Keratinocyte (primary cell): Measurements from ENCODE around the gene CGREF1. TPM values are rescaled to one million over a fixed set of nuclear protein-coding genes. Genes with fewer than 3 reads are reported as not detected.

ENCODE experiments used
- DNase-seq: peaks from one replicate; pipeline ENCODE4 v3.0.0-alpha.2; 2011; ENCODE audit warnings: low read depth, missing footprints, low spot score
- FAIRE-seq: peaks from 2 replicates; lab custom pipeline; 2011; peaks lifted over from hg19 to GRCh38; lab: Jason Lieb, UNC
- H2AFZ ChIP-seq: 2 replicates; pipeline ENCODE4 v1.6.0; 2012; ENCODE audit warnings: low read length, control low read depth, inconsistent platforms; ENCODE audit not compliant: control insufficient read depth
- H3K27ac ChIP-seq: 2 replicates; pipeline ENCODE4 v1.5.1; 2011; ENCODE audit warnings: low read length; ENCODE audit not compliant: control insufficient read depth, insufficient read depth
- H3K27me3 ChIP-seq: 3 replicates; pipeline ENCODE4 v1.6.0; 2011; ENCODE audit warnings: low read length; ENCODE audit not compliant: control insufficient read depth, insufficient read depth; ENCODE audit errors: extremely low read depth
- H3K36me3 ChIP-seq, 2 experiments: 2 replicates in 1 of 2; 3 replicates in 1 of 2; pipeline ENCODE4 v1.5.1; 2011; ENCODE audit warnings: low read length in 2 of 2, mild to moderate bottlenecking in 1 of 2; ENCODE audit not compliant: control insufficient read depth in 2 of 2, insufficient read depth in 2 of 2; ENCODE audit errors: extremely low read depth in 1 of 2
- H3K4me1 ChIP-seq: 3 replicates; pipeline ENCODE4 v1.5.1; 2011; ENCODE audit warnings: low read length; ENCODE audit not compliant: control insufficient read depth, insufficient read depth; ENCODE audit errors: extremely low read depth
- H3K4me2 ChIP-seq: 3 replicates; pipeline ENCODE4 v1.6.0; 2011; ENCODE audit warnings: low read depth, low read length; ENCODE audit not compliant: control insufficient read depth, insufficient read depth; ENCODE audit errors: extremely low read depth
- H3K4me3 ChIP-seq, 3 experiments: fragments of 200-600 bp in 1 of 3; sonication (generic) in 1 of 3; 2 replicates in 2 of 3; 3 replicates in 1 of 3; pipeline ENCODE4 v1.5.1; 2011 to 2016; ENCODE audit warnings: low read length in 3 of 3, mild to moderate bottlenecking in 3 of 3, control low read depth in 2 of 3, inconsistent platforms in 1 of 3, low read depth in 1 of 3, mixed read lengths in 1 of 3, mixed run types in 1 of 3, moderate library complexity in 1 of 3; ENCODE audit not compliant: control insufficient read depth in 2 of 3, insufficient read depth in 2 of 3; ENCODE audit errors: extremely low read depth in 1 of 3
- H3K79me2 ChIP-seq: 2 replicates; pipeline ENCODE4 v1.6.0; 2012; ENCODE audit warnings: low read length; ENCODE audit not compliant: control insufficient read depth, insufficient read depth
- H3K9ac ChIP-seq: 3 replicates; pipeline ENCODE4 v1.6.0; 2011; ENCODE audit warnings: low read length; ENCODE audit not compliant: control insufficient read depth, insufficient read depth; ENCODE audit errors: extremely low read depth
- H3K9me1 ChIP-seq: 3 replicates; pipeline ENCODE4 v1.6.0; 2011; ENCODE audit warnings: low read length; ENCODE audit not compliant: control insufficient read depth, insufficient read depth; ENCODE audit errors: extremely low read depth
- H3K9me3 ChIP-seq: 2 replicates; pipeline ENCODE4 v1.5.1; 2012; ENCODE audit warnings: low read depth, low read length; ENCODE audit not compliant: control insufficient read depth
- H4K20me1 ChIP-seq: 3 replicates; pipeline ENCODE4 v1.6.0; 2011; ENCODE audit warnings: low read length; ENCODE audit not compliant: control insufficient read depth, insufficient read depth; ENCODE audit errors: extremely low read depth
- EZH2 ChIP-seq: IDR thresholded peaks from one replicate; pipeline ENCODE4 v1.6.1; 2012; ENCODE audit warnings: inconsistent platforms, mild to moderate bottlenecking, low read length, moderate library complexity
- dilution Hi-C: fragments of 300-500 bp; cut with MboI; formaldehyde crosslinking; loops from one replicate; pipeline ENCODE4 v1.7.0; 2020; ENCODE audit warnings: low sequenced_read_pairs; ENCODE audit not compliant: extremely low pct_ligation_motif_present
- polyA plus RNA-seq, 5 experiments: library from polyadenylated mRNA; depleted of rRNA in 3 of 5; stranded (reverse) in 3 of 5; stranded (forward) in 1 of 5; unstranded in 1 of 5; fragments of >200 nt; gene quantifications; 1 replicate in 1 of 5; 2 replicates in 3 of 5; 3 replicates in 1 of 5; pipeline versions ENCODE4 v1.2.1 to v1.2.3, GENCODE V29; 2011 to 2012; ENCODE audit warnings: missing spikeins in 2 of 5, low read depth in 1 of 5, low replicate concordance in 1 of 5
- TF ChIP-seq, protein P1 (sequence below), 3 experiments: IDR thresholded peaks in 1 of 3; conservative IDR thresholded peaks in 1 of 3; optimal IDR thresholded peaks in 1 of 3; 2 replicates in 2 of 3; 3 replicates in 1 of 3; pipeline versions ENCODE3 to v1.5.1; 2011; ENCODE audit warnings: low read length in 3 of 3, mild to moderate bottlenecking in 3 of 3, moderate library complexity in 2 of 3, control low read depth in 1 of 3, inconsistent platforms in 1 of 3; ENCODE audit not compliant: insufficient read depth in 2 of 3; ENCODE audit errors: extremely low read depth in 1 of 3

The CGREF1 gene
- polyA plus RNA-seq, 1 donor (not counting 4 experiments of a cell fraction or from before 2014, with no cell fraction given): 1.3 TPM

DNA sequence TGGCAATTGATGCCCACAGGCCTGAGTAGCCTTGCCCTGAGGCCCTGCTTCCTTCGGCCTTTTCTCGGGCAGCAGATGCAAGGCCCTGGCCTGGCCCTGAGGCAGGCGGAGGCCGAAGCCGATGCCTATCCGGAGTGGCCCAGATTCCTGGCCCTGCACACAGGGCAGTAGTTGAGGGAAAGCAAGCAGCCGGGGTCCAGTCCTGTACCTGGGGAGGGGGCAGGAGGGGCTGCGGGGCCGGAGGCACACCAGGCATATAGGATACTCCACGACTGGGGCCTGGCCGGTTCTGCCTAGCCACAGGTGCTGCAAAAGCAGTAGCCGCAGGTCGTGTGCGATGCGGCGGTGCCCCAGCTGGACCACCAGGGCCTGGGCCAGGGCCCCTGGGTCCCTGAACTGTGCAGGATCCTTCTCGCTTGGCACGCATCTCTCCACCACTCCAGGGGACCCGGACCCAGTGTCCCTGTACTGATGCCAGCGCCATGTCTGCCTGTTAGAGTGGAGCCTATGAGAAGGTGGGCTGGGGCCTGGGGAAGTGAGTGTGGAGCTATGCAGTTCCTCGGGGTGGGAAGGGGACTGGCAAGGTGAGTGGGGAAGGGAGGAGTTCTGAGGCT, 18.5 kb upstream of the CGREF1 start:
- Histone ChIP-seq H2AFZ (no peak overlapping the region), H3K27ac (no peak overlapping the region), H3K4me1 (peaks cover 7% of the 10 kb centered on the region), H3K27me3 (no peaks in the 10 kb centered on the region), H3K9ac (no peak overlapping the region), H3K9me1 (no peaks in the 10 kb centered on the region), H3K4me3 (no peak overlapping the region), H4K20me1 (no peaks in the 10 kb centered on the region), H3K79me2 (peaks cover 19% of the 10 kb centered on the region), H3K36me3 (peaks cover 3 to 4% of the 10 kb centered on the region in 2 experiments), H3K4me2 (no peak overlapping the region), H3K9me3 (no peaks in the 10 kb centered on the region)
- no peak for DNase-seq
- dilution Hi-C loops: no loop called here
- no peak for FAIRE-seq
- TF ChIP-seq, protein P1, sequence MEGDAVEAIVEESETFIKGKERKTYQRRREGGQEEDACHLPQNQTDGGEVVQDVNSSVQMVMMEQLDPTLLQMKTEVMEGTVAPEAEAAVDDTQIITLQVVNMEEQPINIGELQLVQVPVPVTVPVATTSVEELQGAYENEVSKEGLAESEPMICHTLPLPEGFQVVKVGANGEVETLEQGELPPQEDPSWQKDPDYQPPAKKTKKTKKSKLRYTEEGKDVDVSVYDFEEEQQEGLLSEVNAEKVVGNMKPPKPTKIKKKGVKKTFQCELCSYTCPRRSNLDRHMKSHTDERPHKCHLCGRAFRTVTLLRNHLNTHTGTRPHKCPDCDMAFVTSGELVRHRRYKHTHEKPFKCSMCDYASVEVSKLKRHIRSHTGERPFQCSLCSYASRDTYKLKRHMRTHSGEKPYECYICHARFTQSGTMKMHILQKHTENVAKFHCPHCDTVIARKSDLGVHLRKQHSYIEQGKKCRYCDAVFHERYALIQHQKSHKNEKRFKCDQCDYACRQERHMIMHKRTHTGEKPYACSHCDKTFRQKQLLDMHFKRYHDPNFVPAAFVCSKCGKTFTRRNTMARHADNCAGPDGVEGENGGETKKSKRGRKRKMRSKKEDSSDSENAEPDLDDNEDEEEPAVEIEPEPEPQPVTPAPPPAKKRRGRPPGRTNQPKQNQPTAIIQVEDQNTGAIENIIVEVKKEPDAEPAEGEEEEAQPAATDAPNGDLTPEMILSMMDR (optimal IDR thresholded peaks at IDR 0.05 in 1 of 3, IDR thresholded peaks at IDR 0.05 in 1 of 3, conservative IDR thresholded peaks at IDR 0.05 in 1 of 3; ENCODE audit: extremely low read depth in 1 of 3, insufficient read depth in 2 of 3, low read length in 3 of 3): no peak
- no peak for TF ChIP-seq EZH2

DNA sequence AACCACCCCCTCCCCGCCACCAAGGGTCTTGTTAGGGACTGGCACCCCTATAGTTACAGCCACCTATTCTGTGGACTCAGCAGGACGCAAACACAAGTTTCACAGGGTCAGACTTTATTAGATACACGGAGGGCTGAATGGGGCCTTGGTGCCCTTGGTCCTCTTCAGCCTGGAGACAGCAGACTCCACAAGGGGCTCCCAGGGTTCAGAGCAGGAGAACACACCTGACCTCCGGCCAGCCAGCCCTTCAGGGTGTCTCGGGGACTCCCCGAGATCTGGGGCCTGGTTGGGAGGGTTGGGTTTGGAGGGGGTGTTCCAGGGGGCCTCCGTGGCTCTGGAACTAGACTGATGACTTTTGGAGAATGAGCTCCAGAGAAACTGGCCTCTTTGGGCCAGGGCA, 17.8 kb upstream of the CGREF1 start:
- Histone ChIP-seq H3K4me3 (no peak overlapping the region), H3K4me1 (peaks cover 7% of the 10 kb centered on the region), H3K27me3 (no peaks in the 10 kb centered on the region), H3K9me3 (no peaks in the 10 kb centered on the region), H4K20me1 (no peaks in the 10 kb centered on the region), H3K79me2 (peaks cover 20% of the 10 kb centered on the region), H3K9ac (no peak overlapping the region), H3K27ac (no peak overlapping the region), H2AFZ (no peak overlapping the region), H3K36me3 (peaks cover 3 to 10% of the 10 kb centered on the region in 2 experiments), H3K4me2 (no peak overlapping the region), H3K9me1 (no peaks in the 10 kb centered on the region)
- FAIRE-seq (no peak), DNase-seq (no peak)
- TF ChIP-seq, protein P1 (optimal IDR thresholded peaks at IDR 0.05 in 1 of 3, IDR thresholded peaks at IDR 0.05 in 1 of 3, conservative IDR thresholded peaks at IDR 0.05 in 1 of 3; ENCODE audit: extremely low read depth in 1 of 3, insufficient read depth in 2 of 3, low read length in 3 of 3): no peak
- no peak for TF ChIP-seq EZH2
- dilution Hi-C loops: no loop called here
